Loucy (cell line): ENCODE results near the gene CLEC16A.

Experiments used
- H2AFZ ChIP-seq: fragments of 200-600 bp; sonication (generic); 2 replicates; pipeline ENCODE4 v1.6.0; 2016; ENCODE audit warnings: antibody characterized with exemption, mild to moderate bottlenecking, low read length, moderate library complexity
- H3F3A ChIP-seq: fragments of 200-600 bp; 2 replicates; pipeline ENCODE4 v1.6.0; 2016; ENCODE audit warnings: antibody characterized with exemption, low read depth, mild to moderate bottlenecking
- H3K27me3 ChIP-seq: fragments of 200-600 bp; sonication (generic); 2 replicates; pipeline ENCODE4 v1.6.1; 2014; ENCODE audit warnings: low read length, mild to moderate bottlenecking; ENCODE audit not compliant: insufficient read depth, poor library complexity, severe bottlenecking
- H3K36me3 ChIP-seq: fragments of 200-600 bp; sonication (generic); 2 replicates; pipeline ENCODE4 v1.6.1; 2016; ENCODE audit warnings: low read length; ENCODE audit not compliant: insufficient read depth
- H3K4me1 ChIP-seq: fragments of 200-600 bp; sonication (generic); 2 replicates; pipeline ENCODE4 v1.5.1; 2014; ENCODE audit warnings: low read length, mild to moderate bottlenecking; ENCODE audit not compliant: insufficient read depth, poor library complexity, severe bottlenecking
- H3K4me2 ChIP-seq: fragments of 200-600 bp; sonication (generic); 2 replicates; pipeline ENCODE4 v1.6.0; 2014; ENCODE audit warnings: antibody characterized with exemption, low read length, low read depth, mild to moderate bottlenecking; ENCODE audit not compliant: poor library complexity, severe bottlenecking
- H3K4me3 ChIP-seq: fragments of 200-600 bp; sonication (generic); 2 replicates; pipeline ENCODE4 v1.5.1; 2014; ENCODE audit warnings: low read length, mild to moderate bottlenecking, mixed read lengths; ENCODE audit not compliant: poor library complexity, severe bottlenecking
- H3K79me2 ChIP-seq: fragments of 200-600 bp; sonication (generic); 2 replicates; pipeline ENCODE4 v1.6.1; 2014; ENCODE audit warnings: low read length; ENCODE audit not compliant: insufficient read depth
- H3K9ac ChIP-seq: fragments of 200-600 bp; sonication (generic); 2 replicates; pipeline ENCODE4 v1.6.0; 2014; ENCODE audit warnings: mild to moderate bottlenecking, low read depth, low read length, moderate library complexity; ENCODE audit not compliant: poor library complexity, severe bottlenecking
- H3K9me2 ChIP-seq: fragments of 200-600 bp; sonication (generic); replicated peaks from 2 replicates; pipeline ENCODE4 v1.6.1; 2016; ENCODE audit warnings: low read depth, low read length, mixed read lengths
- H3K9me3 ChIP-seq: fragments of 200-600 bp; sonication (generic); 2 replicates; pipeline ENCODE4 v1.6.1; 2014; ENCODE audit warnings: mild to moderate bottlenecking, antibody characterized with exemption, low read length, low read depth; ENCODE audit not compliant: insufficient read depth
- H4K20me1 ChIP-seq: fragments of 200-600 bp; sonication (generic); 2 replicates; pipeline ENCODE4 v1.6.0; 2014; ENCODE audit warnings: antibody characterized with exemption, low read length, mild to moderate bottlenecking; ENCODE audit not compliant: insufficient read depth, poor library complexity, severe bottlenecking
- EZH2phosphoT487 ChIP-seq: fragments of 200-600 bp; IDR thresholded peaks from 2 replicates; pipeline ENCODE4 v1.6.1; 2018; ENCODE audit warnings: antibody characterized with exemption, mild to moderate bottlenecking, moderate library complexity, borderline replicate concordance
- TF ChIP-seq, protein P1 (sequence below): fragments of 200-600 bp; sonication (generic); conservative IDR thresholded peaks from 2 replicates; pipeline ENCODE4 v1.5.1; 2014; ENCODE audit warnings: mild to moderate bottlenecking, antibody characterized with exemption, low read length

CLEC16A gene

DNA sequence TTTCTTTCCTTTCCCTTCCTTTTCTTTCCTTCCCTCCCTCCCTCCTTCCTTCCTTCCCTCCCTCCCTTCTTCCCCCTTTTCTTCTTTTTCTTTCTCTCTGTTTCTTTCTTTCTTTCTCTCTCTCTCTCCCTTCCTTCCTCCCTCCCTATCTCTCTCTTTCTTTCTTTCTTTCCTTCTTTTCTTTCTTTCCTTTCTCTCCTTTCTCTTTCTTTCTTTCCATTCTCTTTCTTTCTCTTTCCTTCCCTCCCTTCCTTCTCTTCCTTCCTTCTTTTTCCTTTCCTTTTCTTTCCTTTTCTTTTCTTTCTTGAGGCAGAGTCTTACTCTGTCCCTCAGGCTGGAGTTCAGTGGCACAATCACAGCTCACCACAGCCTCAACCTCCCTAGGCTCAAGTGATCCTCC lies 33.1 kb upstream of the CLEC16A start:
- Histone ChIP-seq H3K4me1 (no peaks in the 10 kb centered on the region), H3K9me2 (no peaks in the 10 kb centered on the region), H3F3A (no peaks in the 10 kb centered on the region), H3K9me3 (no peaks in the 10 kb centered on the region), H2AFZ (no peak overlapping the region), H3K4me2 (no peak overlapping the region), H3K27me3 (no peaks in the 10 kb centered on the region), H3K79me2 (no peaks in the 10 kb centered on the region), H3K9ac (no peak overlapping the region), H3K36me3 (no peaks in the 10 kb centered on the region), H3K4me3 (no peak overlapping the region), H4K20me1 (no peaks in the 10 kb centered on the region)
- TF ChIP-seq EZH2phosphoT487: no peak
- TF ChIP-seq, protein P1, sequence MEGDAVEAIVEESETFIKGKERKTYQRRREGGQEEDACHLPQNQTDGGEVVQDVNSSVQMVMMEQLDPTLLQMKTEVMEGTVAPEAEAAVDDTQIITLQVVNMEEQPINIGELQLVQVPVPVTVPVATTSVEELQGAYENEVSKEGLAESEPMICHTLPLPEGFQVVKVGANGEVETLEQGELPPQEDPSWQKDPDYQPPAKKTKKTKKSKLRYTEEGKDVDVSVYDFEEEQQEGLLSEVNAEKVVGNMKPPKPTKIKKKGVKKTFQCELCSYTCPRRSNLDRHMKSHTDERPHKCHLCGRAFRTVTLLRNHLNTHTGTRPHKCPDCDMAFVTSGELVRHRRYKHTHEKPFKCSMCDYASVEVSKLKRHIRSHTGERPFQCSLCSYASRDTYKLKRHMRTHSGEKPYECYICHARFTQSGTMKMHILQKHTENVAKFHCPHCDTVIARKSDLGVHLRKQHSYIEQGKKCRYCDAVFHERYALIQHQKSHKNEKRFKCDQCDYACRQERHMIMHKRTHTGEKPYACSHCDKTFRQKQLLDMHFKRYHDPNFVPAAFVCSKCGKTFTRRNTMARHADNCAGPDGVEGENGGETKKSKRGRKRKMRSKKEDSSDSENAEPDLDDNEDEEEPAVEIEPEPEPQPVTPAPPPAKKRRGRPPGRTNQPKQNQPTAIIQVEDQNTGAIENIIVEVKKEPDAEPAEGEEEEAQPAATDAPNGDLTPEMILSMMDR: no peak

DNA sequence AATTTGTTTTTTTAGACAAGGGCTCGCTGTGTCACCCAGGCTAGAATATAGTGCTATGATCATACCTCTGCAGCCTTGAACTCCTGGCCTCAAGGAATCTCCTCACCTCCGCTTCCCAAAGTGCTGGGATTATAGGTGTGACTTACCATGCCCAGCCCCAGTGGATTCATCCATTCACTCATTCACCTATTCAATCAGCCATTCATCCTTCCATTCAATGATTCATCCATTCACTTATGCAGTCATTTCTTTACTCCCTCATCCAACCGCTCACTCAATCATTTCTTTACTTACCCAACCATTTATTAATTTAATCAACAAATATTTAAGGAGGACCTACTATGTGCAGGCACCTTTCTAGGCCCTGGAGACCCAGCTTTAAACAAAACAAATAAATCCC lies 27.8 kb upstream of the CLEC16A start:
- TF ChIP-seq, protein P1: no peak
- TF ChIP-seq EZH2phosphoT487: no peak
- Histone ChIP-seq H3K4me1 (no peaks in the 10 kb centered on the region), H3K4me2 (no peak overlapping the region)

DNA sequence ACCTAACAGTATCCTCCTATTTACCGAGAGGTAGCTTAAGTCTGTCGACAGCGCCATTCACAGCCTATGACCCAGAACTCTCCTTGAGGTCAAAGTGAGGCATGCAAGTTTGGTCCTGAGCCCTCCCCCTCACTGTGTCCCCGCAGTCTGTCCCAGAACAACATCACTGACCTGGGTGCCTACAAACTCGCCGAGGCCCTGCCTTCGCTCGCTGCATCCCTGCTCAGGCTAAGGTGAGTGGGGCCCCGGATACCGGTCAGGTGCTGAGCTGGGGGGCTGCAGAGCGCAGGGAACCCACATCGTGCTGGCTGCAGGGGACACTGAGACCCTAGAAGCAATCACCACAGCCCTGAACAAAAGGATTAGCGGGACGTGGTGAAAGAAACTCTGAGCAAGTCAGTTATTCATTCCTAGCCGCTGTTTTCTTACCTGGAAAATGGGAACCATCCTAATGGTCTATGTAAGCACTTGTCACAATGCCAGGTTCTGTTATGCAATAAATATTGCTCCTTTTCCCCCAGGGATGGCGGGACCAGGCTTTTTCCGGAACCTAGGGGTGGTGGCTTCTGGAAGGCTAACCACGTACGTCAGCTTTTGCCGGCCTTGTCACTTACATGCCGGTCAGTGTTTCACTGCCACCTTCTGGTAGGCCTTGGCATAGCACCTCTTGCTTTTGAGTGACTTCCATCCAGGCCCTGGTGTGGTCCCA lies 25.9 kb upstream of the CLEC16A start:
- Histone ChIP-seq H3K4me3 (no peak overlapping the region), H3K27me3 (no peaks in the 10 kb centered on the region), H2AFZ (peak overlapping the region; percentile 76; the same call in 1 of the 2 replicates), H3K9me2 (no peaks in the 10 kb centered on the region), H3K9ac (no peak overlapping the region), H3K9me3 (no peaks in the 10 kb centered on the region), H3F3A (no peaks in the 10 kb centered on the region), H3K79me2 (no peaks in the 10 kb centered on the region), H3K4me1 (no peaks in the 10 kb centered on the region), H4K20me1 (no peaks in the 10 kb centered on the region), H3K4me2 (peak overlapping the region; percentile 46), H3K36me3 (no peaks in the 10 kb centered on the region)
- TF ChIP-seq, protein P1: peak; percentile 75
- TF ChIP-seq EZH2phosphoT487: no peak

More for the DNA sequence above, 27.8 kb upstream of the CLEC16A start:
- Histone ChIP-seq H3K27me3 (no peaks in the 10 kb centered on the region), H3K9me2 (no peaks in the 10 kb centered on the region), H3K4me3 (no peak overlapping the region), H4K20me1 (no peaks in the 10 kb centered on the region), H3K79me2 (no peaks in the 10 kb centered on the region), H3K9ac (no peak overlapping the region), H2AFZ (no peak overlapping the region), H3K36me3 (no peaks in the 10 kb centered on the region), H3F3A (no peaks in the 10 kb centered on the region), H3K9me3 (no peaks in the 10 kb centered on the region)
